Endodermal cell (in vitro differentiated cells): ENCODE measurements around the gene GPR27. TPM values are rescaled to one million over a fixed set of nuclear protein-coding genes. Genes with fewer than 3 reads are reported as not detected.

Experiments used
- DNase-seq: peaks from one replicate; pipeline ENCODE4 v3.0.0-alpha.2; 2017
- H3K27ac ChIP-seq: 2 replicates; pipeline ENCODE4 v1.5.1; 2013; ENCODE audit warnings: mild to moderate bottlenecking, low read depth, low read length, moderate library complexity
- H3K27me3 ChIP-seq: 2 replicates; pipeline ENCODE4 v1.6.1; 2013; ENCODE audit warnings: mild to moderate bottlenecking, low read length, moderate library complexity; ENCODE audit not compliant: insufficient read depth, control insufficient read depth, poor library complexity, severe bottlenecking
- H3K36me3 ChIP-seq: 2 replicates; pipeline ENCODE4 v1.7.0; 2013; ENCODE audit warnings: mild to moderate bottlenecking, low read length, moderate library complexity; ENCODE audit not compliant: control insufficient read depth, insufficient read depth
- H3K4me1 ChIP-seq: one replicate; pipeline ENCODE4 v1.7.0; 2013; ENCODE audit warnings: low read length; ENCODE audit not compliant: control insufficient read depth, insufficient read depth
- H3K4me3 ChIP-seq: 2 replicates; pipeline ENCODE4 v1.5.1; 2013; ENCODE audit warnings: mild to moderate bottlenecking, low read length, moderate library complexity
- H3K9ac ChIP-seq: 2 replicates; pipeline ENCODE4 v1.6.1; 2013; ENCODE audit warnings: mild to moderate bottlenecking, low read length, moderate library complexity; ENCODE audit not compliant: poor library complexity, severe bottlenecking; ENCODE audit errors: extremely low read depth
- H3K9me3 ChIP-seq: 2 replicates; pipeline ENCODE4 v1.6.1; 2013; ENCODE audit warnings: mild to moderate bottlenecking, low read length, moderate library complexity; ENCODE audit not compliant: control insufficient read depth
- H3K27ac Mint-ChIP-seq: 2 replicates; pipeline ENCODE4 v1.8.0; 2020; ENCODE audit warnings: mixed read lengths
- H3K27me3 Mint-ChIP-seq: 2 replicates; pipeline ENCODE4 v1.8.0; 2021; ENCODE audit warnings: mild to moderate bottlenecking, mixed read lengths; ENCODE audit not compliant: insufficient read depth
- H3K36me3 Mint-ChIP-seq: 2 replicates; pipeline ENCODE4 v1.8.0; 2020; ENCODE audit warnings: low read depth, mixed read lengths
- H3K4me1 Mint-ChIP-seq: 2 replicates; pipeline ENCODE4 v1.8.0; 2020; ENCODE audit warnings: mixed read lengths
- H3K4me3 Mint-ChIP-seq: 2 replicates; pipeline ENCODE4 v1.8.0; 2020; ENCODE audit warnings: mild to moderate bottlenecking, moderate library complexity, mixed read lengths
- H3K9me3 Mint-ChIP-seq: 2 replicates; pipeline ENCODE4 v1.8.0; 2020; ENCODE audit warnings: mild to moderate bottlenecking, mixed read lengths
- WGBS, 2 experiments: methylation state at CpG; one replicate each; pipeline versions ENCODE4 v1.1.5 to v1.1.7; 2013; ENCODE audit warnings: missing lambda C conversion rate in 2 of 2, mixed read lengths in 1 of 2; ENCODE audit not compliant: insufficient coverage in 1 of 2, insufficient read length in 1 of 2; 5-methylcytosine and 5-hydroxymethylcytosine counted together
- total RNA-seq, 2 donors: library from RNA; stranded (reverse); fragmentation: NEBNext Ultra II Directional in 1 of 2; extraction: Animal tissue kit (Norgen Biotek cat#: 25700) in 1 of 2; gene quantifications; 2 replicates in 1 of 2; 3 replicates in 1 of 2; pipeline ENCODE4 v1.2.1, GENCODE V29; 2021
- TF ChIP-seq, protein P1 (sequence below): fragments of 200-600 bp; sonication (generic); conservative IDR thresholded peaks from 2 replicates; pipeline ENCODE4 v1.5.0; 2021; ENCODE audit warnings: antibody characterized with exemption, mild to moderate bottlenecking

GPR27 gene
- total RNA-seq, 2 donors from 2014 or later = 7.4 to 7.9 TPM

DNA sequence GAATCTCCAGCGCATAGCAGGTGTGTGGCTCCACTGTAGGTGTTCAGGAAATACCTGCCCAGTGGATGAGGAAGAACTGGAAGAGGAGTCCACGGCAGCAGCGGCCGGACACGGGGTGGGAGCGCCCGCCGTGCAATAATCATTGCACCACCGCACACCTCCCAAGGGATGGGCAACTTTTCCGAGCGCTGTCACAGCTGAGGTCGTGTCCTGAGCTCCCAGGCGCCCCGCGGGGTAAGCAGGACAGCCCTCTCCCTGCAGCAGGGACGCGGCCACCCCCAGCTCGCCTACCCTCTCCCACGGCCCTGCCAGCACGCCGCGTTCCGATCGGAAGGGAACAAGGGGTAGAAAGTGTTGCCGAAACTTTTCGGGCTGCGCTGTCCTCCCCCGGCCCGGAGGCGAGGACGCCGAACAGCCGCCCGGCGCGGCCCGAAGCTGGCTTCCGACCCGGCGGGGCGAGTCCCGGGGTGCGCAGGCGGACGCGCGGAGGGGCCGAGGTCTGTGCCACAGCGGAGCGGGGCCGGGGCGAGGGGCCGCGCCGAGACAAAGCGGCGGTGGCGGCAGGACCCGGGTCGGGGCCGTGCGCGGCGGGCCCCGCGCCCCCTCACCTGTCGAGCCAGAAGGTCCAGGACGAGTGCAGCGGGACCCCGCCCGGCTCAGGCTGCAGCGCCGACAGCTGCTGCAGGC is 28.9 kb upstream of the GPR27 start:
- no peaks in the 10 kb centered on the region for H3K4me1 ChIP-seq
- no peaks in the 10 kb centered on the region for H3K9me3 Mint-ChIP-seq
- H3K36me3 Mint-ChIP-seq = no peaks in the 10 kb centered on the region
- peak overlapping the region; percentile 64 for H3K4me3 Mint-ChIP-seq
- H3K27me3 Mint-ChIP-seq = peaks cover 85% of the 10 kb centered on the region
- H3K27me3 ChIP-seq = peaks cover 88% of the 10 kb centered on the region
- TF ChIP-seq, protein P1, sequence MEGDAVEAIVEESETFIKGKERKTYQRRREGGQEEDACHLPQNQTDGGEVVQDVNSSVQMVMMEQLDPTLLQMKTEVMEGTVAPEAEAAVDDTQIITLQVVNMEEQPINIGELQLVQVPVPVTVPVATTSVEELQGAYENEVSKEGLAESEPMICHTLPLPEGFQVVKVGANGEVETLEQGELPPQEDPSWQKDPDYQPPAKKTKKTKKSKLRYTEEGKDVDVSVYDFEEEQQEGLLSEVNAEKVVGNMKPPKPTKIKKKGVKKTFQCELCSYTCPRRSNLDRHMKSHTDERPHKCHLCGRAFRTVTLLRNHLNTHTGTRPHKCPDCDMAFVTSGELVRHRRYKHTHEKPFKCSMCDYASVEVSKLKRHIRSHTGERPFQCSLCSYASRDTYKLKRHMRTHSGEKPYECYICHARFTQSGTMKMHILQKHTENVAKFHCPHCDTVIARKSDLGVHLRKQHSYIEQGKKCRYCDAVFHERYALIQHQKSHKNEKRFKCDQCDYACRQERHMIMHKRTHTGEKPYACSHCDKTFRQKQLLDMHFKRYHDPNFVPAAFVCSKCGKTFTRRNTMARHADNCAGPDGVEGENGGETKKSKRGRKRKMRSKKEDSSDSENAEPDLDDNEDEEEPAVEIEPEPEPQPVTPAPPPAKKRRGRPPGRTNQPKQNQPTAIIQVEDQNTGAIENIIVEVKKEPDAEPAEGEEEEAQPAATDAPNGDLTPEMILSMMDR = no peak
- WGBS, 2 experiments = 1% methylated on average over 28 to 73 of the region's 73 CpGs
- H3K9ac ChIP-seq = no peak overlapping the region
- peak overlapping the region; percentile 76 for H3K4me3 ChIP-seq
- H3K27ac ChIP-seq = no peak overlapping the region
- H3K9me3 ChIP-seq = no peaks in the 10 kb centered on the region
- H3K4me1 Mint-ChIP-seq = no peaks in the 10 kb centered on the region
- no peaks in the 10 kb centered on the region for H3K36me3 ChIP-seq
- H3K27ac Mint-ChIP-seq = no peak overlapping the region
- peak; percentile 72 for DNase-seq

DNA sequence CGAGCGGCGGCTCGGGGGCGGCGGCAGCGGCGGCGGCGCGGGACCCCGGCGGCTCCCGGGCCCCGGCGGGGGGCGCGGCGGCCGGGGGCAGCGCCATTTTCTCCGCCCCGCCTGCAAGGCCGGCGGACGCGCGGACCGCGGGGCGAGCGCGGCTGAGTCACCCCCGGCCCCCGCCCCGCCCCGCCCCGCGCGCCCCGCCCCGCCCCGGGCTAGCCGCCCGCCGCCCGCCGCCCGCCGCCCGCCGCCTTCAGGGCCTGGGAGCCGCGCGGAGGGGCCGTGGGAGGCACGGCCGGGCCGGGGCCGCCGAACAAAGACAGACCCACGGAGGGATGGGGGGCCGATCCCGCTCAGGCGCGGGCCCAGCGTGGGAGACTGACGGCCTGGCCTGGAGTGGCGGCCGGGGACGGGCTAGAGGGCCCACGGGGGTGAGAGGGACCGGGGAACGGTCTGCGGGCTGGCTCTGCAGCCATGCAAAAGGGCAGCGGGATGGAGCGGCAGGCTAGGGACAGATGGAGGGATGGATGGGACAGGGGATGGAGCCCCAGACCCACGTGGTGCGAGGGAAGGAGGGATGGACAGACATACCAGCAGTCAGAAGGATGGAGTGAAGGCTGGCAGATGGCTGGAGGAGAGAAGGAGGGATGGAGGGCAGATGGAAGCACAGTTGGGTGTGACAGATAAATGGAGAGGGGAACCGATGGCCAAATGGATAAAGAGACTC is 28.2 kb upstream of the GPR27 start, which contains the start of gene EIF4E3:
TSS of gene EIF4E3 (minus strand) at position 132 of the 721 bp plus-strand sequence. CDS start at position 97, 35 bp downstream.
- Mint-ChIP-seq H3K4me3 (peak within 1 kb of the TSS; percentile 64), H3K36me3 (no peaks in the 10 kb centered on the region), H3K27me3 (peaks cover 90% of the 10 kb centered on the region), H3K4me1 (peaks cover 4% of the 10 kb centered on the region), H3K27ac (no peak within 1 kb of the TSS), H3K9me3 (no peaks in the 10 kb centered on the region)
- H3K9ac ChIP-seq = no peak within 1 kb of the TSS
- peak within 1 kb of the TSS; percentile 33 for H3K27ac ChIP-seq
- no peaks in the 10 kb centered on the region for H3K36me3 ChIP-seq
- H3K9me3 ChIP-seq = no peaks in the 10 kb centered on the region
- TF ChIP-seq, protein P1 = no peak
- H3K27me3 ChIP-seq = peaks cover 86% of the 10 kb centered on the region
- WGBS, 2 experiments = 3 to 19% methylated on average over 7 to 80 of the region's 80 CpGs
- H3K4me1 ChIP-seq = no peaks in the 10 kb centered on the region
- peak within 1 kb of the TSS; percentile 76 for H3K4me3 ChIP-seq
- DNase-seq = peak; percentile 81

DNA sequence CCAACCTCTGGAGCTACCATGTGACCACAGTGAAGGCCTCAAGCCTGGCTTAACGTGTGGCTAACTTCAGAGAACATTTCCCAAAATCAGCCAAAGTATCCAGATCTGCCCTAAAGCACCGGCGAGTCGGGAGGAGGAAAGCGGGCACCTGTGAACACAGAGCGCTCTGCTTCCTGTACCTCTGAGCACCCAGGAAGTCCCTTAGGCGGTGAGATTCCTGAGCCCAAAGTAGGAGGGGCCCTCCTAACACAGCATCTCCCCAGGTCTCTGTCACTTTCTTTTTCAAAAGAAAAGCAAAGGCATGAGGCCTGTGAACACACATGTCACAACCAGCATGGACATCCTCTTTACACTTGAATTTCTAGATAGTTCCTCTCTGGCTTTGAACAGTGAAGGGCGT is 27.5 kb upstream of the GPR27 start:
- no peak overlapping the region for H3K27ac ChIP-seq
- no peaks in the 10 kb centered on the region for H3K9me3 Mint-ChIP-seq
- peak overlapping the region; percentile 53 for H3K4me3 Mint-ChIP-seq
- 93 to 97% methylated on average over 7 to 8 of the region's 8 CpGs for WGBS, 2 experiments
- peaks cover 90% of the 10 kb centered on the region for H3K27me3 Mint-ChIP-seq
- H3K27ac Mint-ChIP-seq = no peak overlapping the region
- peaks cover 86% of the 10 kb centered on the region for H3K27me3 ChIP-seq
- H3K4me1 Mint-ChIP-seq = peaks cover 4% of the 10 kb centered on the region
- TF ChIP-seq, protein P1 = no peak
- no peak overlapping the region for H3K9ac ChIP-seq
- DNase-seq = no peak
- H3K4me1 ChIP-seq = no peaks in the 10 kb centered on the region
- H3K36me3 Mint-ChIP-seq = no peaks in the 10 kb centered on the region
- no peaks in the 10 kb centered on the region for H3K36me3 ChIP-seq
- no peak overlapping the region for H3K4me3 ChIP-seq
- H3K9me3 ChIP-seq = no peaks in the 10 kb centered on the region
